GM19193 (cell line): Measurements from ENCODE around the gene TRIM29.

Experiments used
- POLR2A ChIP-seq: IDR thresholded peaks from 4 replicates; pipeline ENCODE4 v1.6.1; 2011; ENCODE audit not compliant: insufficient read depth, insufficient read length; ENCODE audit errors: extremely low read depth

TRIM29 gene

DNA sequence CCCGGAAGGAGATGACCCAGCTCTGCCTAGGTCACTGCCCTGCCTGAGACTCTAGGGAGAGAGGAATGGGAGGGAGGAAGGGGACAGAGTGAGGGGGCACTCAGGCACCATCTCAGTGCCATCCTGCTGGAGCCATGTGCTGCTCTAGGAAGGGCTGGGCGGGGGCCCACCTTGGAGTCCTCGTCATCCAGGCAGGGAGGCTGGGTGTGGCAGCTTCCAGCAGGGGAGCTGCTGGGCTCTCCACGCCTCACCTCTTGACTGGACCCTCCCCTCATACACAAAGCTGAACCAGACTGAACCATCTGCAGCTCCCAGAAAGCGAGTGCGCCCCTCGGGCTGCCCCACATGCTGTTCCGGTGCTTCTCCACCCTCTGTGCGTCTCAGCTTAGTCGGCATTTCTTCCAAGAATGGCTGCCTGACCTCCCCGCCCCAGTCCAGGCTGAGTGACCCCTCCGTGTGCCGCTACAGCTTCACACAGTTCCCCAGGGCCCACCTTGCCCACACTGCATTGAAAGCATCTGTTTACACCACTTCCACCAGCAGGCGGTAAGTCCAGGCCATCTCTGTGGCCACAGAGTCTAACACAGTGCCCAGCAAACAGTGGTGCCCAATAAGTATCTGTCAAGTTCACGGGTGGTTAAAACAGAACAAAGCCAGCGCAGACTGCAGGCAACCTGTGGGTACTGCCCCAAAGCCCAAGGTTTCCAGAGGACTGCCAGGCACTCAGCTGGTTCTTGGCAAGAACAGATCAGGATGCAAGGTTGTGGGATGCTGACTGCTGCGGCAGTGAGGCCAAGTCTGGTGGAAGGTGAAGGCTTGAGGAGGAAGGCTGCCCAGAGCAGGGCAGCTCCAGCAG, 9.4 kb upstream of the TRIM29 start:
- TF ChIP-seq POLR2A = no peak

DNA sequence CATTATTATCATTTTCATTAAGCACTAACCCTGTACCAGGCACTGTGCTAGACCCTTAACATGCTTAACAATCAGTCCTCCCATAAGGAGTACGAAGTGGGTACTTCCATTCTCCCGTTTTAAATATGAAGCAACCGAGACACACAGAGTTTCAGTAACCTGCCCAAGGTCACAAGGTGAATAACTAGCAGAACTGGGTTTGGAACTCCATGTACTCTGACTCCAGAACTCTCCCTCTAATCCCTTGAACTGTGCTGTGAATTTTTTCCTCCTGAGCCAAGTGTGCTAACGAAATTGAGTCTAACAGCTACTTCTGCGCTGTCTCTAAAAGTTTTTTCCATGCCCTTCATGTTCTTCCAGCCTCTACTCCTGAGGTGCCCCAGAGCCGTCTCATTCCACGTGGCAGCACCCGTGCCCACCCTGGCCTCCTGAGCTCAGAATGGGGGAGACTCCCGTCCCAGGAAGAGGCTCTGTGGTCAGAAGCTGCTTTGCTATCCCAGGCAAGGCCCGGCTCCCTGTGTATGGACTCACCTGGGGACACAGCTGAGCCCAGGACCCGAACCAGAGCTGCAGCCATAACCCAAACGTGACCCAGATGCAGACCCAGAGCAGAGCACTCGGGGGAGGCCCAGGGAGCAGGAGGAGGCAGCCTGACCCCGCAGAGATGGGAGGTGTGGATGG, 8.6 kb upstream of the TRIM29 start:
- TF ChIP-seq POLR2A = no peak

DNA sequence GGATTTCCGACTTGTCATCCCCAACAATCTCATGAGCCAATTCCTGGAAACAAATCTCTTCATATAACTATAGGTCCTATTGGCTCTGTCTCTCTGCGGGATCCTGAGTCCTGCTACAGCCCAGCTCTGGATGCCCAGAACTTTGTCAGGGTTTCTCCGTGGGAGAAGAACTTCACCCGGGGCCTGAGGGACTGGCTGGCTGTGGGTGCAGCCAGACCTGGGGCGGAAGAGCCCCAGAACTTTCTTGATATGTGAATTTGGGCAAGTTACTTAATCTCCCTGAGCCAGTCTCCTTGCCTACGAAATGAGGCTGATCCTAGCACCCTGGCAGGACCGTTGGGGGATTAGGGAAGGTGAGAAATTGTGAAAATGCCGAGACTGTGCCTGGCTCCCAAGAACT, 6.6 kb upstream of the TRIM29 start:
- no peak for TF ChIP-seq POLR2A

DNA sequence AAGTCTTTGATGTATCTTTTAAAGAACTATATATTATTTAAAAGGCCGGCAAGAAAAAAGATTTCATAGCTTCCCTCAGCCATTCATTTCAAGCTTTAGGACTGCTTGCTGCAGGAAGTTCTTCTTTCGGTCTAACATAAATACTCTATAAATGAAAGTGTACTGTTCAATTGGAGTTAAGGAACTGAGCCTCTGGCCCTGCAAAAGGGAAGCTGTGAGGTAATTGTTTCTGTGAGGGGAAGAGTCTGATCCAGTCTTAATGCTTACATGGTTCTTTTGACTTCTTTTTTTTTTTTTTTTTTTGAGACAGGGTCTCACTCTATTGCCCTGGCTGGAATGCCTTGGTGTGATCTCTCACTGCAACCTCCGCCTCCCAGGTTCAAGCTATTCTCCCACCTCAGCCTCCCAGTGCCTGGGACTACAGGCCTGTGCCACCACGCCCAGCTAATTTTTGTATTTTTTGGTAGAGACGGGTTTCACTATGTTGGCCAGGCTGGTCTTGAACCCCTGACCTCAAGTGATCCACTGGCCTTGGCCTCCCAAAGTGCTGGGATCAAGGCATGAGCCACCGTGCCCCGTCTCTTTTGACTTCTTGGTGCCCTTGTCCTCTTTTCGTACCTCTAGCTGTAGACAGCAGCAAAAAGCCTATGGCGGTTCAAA, 4.7 kb upstream of the TRIM29 start:
- no peak for TF ChIP-seq POLR2A

DNA sequence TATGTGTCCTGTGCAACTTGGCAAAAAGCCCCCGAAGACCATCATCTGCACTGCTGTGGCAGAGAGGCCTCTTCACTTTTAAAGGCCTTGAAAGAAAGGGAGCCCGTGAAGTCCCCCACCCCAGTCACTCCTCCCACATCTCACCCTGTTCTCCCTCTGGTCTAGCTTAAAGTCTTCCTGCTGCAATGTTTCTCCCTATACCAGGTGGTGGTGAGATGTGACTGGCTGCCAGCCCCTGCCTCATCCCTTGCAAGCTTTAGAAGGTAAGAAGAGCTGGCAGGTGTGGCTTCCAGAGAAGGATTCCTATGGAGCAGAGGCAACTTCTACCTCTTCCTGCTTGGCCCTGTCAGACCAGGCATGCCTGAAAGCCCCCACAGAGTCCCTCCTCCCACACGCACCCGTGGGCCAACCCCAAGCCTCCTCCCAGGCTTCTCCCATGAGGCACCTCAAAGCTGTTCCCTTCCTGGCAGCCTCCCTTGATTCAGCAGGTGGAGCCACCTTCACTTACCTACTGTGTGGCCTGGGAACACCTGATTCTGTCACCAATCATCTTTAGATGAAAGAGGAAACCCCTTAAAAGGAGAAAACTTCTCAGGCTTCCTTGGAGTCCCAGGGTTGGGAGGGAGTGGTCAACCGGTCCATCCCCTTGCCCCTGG, 4.0 kb upstream of the TRIM29 start:
- TF ChIP-seq POLR2A = no peak

DNA sequence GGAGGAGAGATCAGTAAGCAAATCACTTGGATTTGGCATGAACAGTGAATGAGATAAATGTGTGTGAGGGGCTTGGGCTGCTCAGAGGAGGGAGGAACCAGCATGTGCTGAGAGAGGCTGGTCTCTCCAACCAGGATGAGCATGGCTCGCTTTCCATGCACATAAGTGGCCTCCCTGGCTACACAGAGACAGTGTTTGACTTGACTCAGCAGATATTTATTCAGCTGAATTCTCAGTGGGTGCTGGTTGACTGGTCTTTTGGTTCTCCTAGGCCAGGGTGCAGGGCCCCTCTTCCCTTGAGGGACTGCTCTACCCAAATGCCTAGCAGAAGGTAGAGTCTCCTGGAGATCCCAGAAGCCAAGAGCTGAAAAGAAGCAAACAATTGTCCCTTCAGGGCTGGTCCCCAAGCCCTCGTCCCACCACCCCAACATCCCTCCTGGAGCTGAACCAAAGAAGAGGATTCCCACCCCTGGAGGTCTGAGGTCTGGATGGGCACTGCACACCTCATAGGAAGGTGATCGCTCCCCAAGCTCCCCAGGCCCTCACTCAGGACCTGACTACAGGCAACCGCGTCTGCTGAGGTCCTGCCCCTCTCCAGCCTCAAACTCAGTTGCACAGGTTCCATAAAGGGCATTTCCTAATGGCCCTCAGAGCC, 3.3 kb upstream of the TRIM29 start:
- no peak for TF ChIP-seq POLR2A

DNA sequence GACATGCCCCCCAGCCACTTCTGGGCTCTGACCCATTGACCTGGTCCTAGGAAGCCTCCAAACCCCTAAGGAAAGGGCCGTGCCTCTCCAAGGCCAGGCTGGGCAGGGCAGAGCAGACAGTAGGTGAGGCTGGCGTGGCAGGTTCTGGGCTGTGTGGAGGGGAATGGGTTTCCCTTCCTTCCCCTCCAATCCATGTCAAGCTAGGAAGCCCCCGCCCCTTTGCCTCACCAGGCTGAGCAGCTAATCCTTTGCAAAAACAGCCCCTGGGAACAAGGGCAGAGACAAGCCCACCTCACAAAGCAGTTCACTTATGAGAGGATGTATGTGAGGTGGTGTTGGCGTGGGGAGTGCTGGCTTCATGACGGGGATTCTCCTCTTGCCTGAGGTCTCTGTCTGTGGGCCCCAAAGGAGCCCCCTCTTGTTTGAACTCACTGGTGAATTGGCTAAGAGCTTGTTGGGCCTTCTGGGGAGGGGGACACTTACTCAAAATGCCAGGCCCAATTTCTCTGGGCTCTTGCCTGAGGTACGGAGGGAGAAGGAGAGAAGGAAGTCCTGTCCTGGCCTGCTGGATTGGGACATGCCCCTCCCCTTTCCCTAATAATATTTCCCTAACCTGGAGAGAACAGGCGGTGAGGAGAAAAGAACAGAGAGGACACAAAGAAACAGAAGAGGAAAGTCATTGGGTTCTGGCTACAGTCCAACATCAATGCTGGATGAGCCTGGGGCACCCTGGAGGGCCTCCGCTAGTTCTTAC, 1.6 kb upstream of the TRIM29 start:
- TF ChIP-seq POLR2A = no peak

DNA sequence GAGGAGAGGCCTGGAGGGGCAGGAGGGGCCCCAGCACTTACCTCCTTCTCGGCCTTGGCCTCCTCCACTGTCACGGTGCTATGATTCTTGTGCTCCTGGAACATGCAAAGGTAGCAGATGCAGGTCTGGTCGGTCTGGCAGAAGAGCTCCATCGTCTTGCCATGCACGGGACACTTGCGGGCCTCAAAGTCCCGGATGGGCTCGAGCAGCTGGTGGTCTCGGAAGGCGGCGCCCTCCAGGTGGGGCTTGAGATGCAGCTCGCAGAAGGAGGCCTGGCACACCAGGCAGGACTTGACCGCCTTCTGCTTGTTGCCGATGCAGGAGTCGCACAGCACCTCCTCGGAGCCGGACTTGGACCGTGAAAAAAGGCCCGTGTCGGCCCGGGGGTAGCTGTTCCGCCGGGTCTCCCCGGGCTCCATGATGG, 714 bp downstream of the TRIM29 start:
- no peak for TF ChIP-seq POLR2A

DNA sequence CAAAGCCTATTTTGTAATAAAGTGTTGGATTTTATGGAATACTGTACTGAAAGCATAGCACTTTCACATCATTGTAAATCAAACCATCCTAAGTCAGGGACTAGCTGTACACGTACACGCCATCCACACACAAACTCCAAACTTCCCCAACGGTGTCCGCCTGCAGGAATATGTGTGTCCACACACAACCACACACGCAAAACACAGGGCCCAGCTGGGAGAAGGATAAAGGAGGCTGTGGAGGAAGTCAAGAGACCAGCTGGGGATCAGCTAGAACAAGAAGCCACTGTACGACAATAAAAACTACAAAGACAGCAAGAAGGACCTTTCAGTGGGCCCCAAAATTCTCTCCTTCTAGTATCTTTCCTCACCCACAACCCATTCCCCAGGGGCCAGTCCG, 1.6 kb downstream of the TRIM29 start:
- TF ChIP-seq POLR2A = no peak

DNA sequence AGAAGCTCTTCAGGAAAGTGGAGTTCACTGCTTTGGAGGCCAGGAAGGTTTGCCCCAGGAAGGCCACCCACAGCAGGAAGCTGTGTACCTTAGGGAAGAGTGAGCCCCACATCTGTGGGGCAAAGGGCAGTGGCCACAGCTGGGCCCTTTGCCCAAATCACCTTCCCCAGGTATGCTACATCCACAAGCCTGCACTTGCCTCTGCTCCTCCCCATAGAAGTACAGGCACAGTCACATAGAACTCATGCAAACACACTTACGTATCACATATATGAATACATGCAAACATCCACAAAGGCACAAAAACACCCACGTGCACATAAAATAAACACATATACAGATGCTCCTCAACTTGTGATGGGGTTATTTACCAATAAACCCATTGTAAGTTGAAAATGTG, 2.1 kb downstream of the TRIM29 start:
- TF ChIP-seq POLR2A = no peak

DNA sequence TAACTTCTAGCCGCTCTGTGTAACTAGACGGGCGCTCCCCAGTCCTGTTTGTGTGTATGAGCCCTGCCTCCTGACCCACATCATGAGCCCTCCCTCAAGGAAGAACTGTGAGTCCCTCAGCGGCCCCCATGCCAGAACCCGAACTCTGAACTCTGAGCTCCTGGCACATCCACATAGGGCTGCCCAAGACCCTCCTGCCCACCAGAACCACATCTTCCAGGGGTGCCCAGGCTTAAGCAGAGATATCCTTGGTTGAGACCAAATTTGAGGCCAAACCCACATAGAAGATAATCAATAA, 3.0 kb downstream of the TRIM29 start:
- no peak for TF ChIP-seq POLR2A

DNA sequence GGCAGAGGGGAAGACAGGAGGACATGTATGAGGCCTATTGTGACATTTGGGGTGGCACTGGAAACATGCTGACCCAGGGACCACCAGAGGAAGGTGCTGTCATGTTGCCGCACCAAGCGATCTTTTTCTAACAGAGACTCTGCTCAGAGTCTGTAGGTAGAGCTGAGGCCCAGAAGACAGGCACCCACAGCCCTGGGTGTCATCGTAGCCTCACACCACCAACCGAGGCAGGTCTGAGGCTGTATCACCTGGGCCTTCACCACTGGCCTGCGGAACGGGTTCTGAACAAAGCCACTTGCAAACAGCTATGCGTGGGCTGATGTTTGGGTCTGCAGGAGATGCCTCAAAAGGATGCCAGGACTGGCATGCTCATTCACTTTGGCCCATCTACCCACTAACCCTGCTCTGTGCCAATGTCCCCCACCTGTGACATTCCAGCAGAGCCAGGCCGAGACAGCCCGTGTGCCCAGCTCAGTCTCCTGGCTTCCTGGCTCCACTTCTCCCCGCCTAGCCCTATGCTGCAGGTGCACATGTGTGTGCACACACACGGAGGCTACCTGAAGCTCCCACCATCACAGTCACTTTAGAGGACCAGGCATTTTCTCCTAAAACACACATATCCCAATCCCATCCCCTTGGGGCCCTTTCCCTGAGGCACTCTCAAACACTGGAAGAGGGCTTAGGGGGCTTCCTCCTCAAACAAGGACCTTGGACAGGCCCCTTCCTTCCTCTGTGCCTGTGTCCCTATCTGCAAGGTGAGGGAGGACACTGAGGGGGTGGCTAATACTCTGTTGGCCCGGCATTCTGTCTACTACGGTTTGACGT, 3.6 kb downstream of the TRIM29 start:
- no peak for TF ChIP-seq POLR2A

DNA sequence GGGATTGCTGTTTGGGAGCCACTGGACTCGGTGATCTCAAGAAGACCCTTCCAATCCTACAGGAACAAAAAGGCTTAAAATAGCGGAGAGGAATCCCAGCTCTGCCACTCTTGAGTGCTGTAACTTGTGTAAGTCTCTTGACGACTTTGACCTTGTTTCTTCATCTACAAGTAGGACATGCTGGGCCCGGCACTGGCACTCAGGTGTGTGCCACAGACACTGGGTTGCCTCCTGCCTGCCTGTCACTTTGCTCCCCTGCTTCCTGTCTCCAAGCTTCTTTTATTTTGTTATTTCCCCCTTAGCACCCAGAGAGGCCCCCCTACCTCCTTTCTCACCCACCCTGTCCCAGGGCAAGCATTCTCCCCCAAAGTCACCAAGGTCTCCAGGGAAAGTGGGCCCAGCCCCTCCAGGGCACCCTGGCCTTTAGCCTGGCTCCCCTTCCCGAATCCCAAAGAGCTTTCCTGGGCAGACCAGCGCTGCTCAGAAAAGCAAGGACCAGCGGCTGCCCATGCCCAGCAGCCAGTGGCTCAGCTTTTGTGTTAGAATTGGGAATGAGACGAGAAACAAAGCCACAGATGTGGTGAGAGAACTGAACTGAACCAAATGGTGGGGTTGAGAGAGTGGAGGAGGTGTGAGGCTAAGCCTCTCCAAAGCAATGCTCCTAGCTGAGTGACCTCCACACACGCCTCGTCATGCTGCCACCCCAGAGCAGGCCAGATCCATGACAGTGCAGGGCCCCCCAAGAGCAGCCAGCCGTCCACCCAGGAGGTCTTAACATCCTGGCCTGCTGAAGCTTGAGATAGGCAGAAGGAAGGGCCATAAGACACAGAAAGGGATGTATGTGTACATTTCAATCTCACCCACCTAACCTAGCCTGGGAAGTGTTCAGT, 4.5 kb downstream of the TRIM29 start:
- no peak for TF ChIP-seq POLR2A

DNA sequence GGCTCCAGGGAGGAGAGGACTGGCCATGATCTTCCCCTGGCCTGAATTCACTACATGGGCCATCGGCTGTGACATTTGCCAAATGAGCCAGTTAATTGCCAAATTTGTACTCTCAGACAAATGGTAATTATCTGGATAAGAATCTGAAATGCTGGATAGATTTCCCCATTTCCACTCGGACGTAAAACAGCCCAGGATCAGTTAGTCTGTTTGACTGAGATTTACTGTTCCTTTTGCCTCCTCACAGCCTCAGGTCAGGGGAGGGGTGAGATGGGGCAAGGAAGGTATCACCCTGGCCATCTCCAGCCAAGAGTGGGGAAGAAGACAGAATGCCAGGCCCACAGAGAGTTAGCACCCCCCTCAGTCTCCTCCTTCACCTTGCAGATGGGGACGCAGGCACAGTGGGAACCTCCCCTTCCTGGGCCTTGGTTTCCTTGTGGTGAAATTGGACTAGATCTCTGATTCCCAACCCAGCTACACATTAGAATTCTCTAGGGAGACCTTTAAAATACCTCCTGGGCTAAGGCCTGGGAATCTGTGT, 5.2 kb downstream of the TRIM29 start:
- no peak for TF ChIP-seq POLR2A
